GM19023 (cell line): ENCODE measurements around the gene SARDH.
"Not testable (repeated sequence)": the region's sequence is repeated elsewhere in the genome, so short reads cannot be mapped to it uniquely, and the experiment has no call there.

Source experiments
- ATAC-seq: cut with Tn5 transposase; IDR thresholded peaks from one replicate; pipeline ENCODE4 v1.9.1; 2021; ENCODE audit warnings: mild to moderate bottlenecking, moderate library complexity; ENCODE audit not compliant: unreplicated experiment

SARDH gene

DNA sequence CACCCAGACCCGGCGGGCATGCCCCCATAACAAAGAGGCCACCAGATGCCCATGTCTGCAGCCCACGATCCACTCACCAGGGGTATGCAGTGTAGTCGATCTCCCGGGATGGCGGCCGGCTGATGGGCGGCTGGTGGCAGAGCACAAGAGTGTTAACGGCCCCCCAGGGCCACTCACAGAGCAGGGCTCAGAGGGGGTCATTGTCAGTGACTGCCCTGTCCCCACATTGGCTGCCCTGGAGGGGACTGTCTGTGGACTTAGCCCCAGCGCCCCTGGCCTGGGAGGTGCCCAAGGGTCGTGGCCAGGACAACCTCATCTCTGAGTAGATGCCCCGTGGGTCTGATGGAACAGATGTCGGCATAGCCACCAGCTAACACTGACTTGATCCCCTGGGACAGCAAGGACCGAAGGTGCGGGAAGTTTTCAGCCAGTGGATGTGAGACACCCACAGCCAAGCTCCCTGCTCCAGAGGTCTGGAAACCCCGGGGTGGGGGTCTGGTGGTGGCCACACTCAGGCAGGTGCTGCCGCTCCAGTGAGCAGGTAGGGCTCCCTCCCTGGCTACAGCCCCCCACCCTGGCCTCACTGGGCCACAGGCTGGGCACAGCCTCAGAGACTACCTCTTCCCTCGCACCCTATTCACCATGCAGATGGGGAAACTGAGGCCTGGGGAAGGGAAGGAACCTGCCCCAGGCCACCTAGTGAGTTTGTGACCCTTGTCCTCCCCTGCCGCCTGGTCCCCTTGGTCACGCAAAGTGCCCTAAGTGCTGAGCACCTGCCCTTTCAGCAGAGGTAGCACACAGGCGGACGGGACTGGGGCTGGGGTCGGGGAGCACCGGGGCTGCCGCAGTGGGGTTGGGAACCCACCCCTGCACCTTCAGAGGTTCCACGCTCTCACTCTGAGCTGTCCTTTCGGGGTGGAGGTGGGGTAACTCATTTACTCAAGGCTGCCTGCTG is 38.1 kb upstream of the SARDH start:
- ATAC-seq: no peak

DNA sequence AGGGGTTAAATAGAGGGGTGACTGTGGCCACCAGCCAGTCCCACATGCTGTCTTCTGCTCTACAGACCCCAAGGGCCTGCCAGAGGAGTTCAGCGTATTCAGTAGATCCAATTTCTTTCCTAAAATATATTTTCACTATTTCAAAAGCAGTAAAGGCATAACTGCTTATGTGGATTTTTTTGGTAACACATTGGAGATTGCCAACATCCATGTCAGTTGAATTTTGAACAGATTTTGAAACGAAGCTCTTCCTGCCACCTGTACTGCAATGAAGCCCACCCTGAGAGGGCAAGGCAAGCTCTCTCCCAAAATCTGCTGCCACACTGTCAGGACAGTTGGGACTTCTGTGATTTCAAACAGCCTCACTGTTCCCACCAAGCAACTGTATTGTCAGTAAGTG is 37.1 kb upstream of the SARDH start:
- no peak for ATAC-seq

DNA sequence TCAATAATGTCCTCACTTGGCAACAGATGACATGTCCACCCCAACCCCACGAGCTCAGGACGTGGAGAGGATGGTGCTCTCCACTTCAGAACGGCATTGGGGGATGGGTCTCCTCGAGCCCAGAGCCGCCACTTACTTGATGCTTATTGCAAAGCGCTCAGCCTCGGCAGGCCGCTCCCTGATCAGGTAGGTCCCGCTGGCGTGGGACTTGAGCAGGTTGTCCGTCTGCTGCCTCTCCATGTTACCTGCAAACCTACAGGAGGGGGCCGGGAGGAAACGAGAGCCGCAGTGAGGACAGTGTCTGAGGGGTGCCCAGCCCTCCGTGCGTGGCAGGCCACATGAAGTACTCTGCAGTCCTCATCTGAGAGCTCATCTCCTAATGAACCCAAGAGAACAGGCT is 36.6 kb upstream of the SARDH start:
- ATAC-seq: no peak

DNA sequence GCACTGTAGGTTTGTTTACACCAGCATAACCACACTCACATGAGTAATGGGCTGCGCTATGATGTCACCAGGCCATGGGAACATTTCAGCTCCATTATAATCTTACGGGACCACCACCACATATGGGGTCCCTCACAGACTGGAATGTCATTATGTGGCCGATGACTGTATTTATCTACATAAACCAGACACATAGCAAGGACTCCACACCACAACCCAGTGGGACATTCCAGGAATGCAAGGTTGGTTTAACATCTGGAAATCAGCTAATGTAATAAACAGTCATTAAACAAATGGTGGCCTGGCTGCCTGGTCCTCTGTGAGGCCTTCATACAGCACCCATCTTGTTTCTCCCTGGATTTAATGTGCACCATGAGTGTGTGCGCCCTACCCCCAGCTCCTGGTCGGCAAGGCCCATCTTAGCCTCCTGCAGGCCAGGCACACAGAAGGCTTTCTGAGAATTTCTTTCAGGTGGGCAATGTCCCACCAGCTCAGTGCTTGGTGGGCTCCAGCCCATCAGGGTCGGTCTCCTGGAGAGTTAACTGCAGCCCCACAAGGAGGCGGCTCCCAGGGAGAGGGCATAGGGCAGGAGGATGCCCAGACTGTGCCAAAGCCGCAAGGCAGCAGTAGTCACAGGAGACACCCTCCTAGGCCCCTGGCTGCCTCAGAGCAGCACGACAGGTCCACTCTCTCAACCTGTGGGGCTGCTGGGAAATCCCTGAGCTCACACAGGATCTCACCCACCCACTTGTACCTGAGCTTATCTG is 35.9 kb upstream of the SARDH start:
- ATAC-seq: no peak

DNA sequence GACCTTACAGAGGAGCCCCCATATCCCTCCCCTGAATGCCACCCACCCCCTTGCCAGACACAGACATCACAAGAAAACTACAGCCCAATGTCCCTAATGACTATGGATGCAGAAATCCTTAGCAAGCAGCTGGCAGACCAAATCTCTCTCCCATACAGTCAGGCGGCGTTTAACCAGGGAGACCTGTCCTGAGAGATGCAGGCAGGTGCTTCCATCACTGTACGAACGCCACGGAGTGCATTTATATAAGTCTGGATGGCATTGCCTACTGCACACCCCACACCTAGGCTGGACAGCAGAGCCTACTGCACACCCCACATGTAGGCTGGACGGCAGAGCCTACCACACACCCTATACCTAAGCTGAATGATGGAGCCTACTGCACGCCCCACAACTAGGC is 34.4 kb upstream of the SARDH start:
- ATAC-seq: no peak

DNA sequence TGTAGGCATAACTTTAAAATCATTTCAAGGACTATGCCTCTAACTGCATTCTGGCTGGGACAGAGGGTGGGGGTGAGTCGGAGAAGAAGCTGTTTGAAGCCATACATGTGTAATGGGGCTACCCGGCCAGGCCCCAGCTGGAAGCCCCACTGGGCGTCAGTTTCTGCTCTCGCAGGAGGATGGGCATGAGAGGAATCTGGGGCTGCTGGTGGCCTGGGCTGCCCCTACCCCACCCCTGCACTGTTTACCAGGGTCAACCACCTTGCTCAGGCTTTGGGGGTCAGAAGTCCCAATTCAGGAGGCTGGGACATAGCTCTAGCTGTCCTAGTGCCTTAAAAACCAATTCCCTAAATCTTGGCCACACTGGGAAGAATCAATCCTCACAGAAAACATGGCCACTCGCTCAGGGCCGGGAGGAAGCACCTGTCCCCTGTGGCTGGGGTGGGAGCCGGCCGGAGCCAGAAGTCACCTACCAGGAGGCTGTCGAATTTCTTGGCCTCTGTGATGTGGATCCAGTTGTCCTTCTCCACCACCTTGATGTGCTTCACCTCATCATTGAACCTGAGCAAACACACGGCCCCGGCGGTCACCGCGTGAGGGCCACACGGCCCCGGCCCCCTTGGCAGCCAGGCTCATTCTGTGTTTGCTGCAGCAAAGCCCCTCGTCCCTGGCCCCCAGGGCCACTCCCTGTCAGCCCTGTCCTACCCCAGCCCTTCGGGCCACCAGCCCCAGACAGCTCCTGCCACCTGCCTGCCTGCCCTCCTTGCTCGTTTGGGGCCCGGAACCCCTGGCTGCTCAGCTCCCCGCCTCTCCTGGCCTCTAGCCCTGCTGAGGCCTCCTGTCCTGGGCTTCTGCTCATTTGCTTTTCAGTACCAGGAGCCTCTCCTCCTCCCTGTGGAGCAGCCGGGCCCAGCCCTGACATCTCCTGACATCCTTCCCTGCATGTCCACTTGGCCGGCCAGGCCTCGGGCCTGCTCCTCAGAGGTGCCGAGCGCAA is 33.6 kb upstream of the SARDH start:
- no peak for ATAC-seq

DNA sequence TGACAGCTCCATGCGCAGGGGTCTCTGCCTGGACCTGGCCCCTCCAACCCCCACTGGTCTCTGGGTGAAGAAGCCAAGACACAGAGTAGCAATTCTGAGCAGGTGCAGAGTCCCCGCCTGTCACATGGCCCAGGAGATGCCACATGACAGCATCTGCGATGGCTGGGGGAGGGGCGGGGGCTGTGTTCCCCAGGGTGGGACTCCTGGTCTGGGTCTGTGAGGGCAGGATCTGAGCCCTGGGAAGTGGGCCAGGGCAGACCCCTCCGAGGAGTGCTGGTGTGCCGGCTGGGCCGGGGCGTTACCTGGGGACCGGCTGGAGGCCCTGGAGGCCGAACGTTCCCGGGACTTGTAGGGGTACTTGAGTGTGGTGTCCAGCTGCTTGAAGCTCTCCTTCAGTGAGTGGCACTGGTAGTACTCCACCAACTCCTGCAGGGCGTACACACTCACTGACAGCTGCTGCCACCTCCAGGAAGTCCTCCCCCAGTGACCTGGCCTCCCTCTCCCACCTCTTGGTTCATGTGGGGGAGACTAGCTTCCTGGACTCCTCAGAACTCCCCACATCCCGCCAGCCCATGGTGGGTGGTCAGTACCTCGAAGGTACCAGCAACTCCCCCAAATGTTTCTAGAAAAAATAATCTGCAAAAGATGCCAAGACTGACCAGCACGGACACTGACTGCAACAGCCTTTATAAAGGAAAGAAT is 32.1 kb upstream of the SARDH start:
- no peak for ATAC-seq

DNA sequence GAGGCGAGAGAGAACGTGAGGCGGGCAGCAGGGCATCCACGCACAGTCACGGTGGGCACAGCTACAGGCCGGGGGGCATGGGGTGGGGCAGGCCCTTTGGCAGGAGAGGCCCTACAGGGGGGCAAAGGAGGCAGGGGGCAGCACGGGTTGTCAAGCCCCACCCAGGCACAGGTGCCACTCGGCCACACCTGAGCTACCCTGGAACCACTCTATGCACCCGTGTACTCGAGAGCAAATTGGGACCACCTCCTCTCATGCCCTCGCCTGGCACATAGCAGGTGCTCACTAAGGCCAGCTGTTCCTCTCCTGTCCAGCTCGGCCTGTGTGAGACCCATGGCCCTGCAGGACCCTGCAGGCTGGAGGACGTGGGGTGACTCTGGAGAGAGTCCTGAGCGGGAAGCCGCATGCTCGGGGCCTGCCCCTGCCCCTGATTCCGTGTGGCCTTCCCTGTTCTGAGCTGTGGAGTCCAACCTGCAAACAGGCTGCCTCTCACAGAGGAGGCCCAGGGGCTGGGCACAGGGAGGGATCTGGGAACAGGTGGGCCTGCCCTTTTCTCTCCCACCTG is 31.4 kb upstream of the SARDH start:
- ATAC-seq: no peak

DNA sequence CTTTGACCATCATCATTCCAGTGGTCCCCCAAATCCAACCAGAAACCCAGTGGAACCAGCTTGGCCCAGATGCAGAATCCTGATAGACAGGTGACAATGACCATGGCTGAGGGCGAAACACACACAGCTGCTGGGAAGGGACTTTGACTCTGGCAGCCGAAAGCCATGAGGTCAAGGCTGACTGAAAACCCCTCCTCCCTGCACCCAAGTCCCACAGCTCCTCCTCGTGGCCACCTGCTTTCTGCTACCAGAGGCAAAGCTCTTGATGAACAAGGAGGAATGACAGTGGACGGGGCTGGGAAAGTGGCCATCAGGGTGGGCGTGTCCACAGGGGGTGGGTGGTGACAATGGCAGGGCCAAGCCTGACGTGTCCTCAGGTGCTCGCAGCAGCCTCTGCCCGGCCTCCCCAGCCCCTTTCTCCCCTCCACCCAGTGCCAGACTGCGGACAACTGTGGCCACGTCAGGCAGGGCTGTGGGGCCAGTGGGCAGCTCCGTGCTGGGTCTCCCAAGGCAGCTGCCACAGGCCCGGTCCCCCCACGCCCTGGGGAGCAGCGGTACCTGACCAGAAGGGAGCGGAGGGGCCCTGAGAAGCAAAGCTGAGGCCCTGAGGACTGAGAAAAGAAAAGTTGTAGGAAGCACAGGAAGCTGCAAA is 30.8 kb upstream of the SARDH start:
- no peak for ATAC-seq

DNA sequence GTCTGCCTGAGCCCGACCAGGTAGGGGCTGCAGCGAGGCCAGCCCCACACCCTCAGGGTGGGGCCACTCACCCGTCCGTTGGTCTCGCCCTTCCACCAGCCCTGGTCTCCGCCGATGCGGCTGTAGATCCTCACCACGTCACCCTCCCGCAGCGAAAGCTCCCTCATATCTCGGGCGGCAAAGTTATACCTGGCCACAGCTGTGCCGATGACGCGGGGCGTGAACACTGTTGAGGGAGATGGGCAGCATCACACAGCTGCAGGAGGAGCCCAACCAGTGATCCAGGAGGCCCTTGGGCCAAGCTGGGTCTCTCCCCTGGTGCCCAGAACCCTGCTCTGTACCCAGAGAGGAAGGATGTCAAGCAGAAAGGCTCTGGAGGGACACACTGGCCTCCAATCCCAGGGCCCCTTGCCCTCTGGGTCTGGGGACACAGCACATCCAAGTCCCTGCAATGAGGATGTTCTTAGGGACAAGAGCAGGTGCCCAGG is 30.3 kb upstream of the SARDH start:
- no peak for ATAC-seq

DNA sequence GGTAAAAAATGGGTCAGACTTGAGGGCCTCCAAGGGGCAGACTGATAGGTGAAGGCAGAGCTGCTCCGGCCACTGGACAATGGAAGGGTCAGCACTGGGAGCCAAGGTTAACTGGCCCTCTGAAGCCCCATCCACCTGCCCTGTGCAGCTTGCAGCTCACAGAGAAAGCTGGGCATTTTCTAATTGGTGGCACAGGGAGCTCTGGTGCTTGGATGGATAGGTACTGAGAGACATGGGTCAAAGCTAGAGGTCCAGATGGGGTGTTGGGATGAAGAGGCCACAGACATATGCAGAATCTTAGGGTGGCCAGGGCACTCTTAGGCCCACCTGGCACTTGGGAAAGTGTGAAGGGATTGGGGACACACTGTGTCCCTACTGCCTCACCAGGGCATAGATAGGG is 29.5 kb upstream of the SARDH start:
- no peak for ATAC-seq

DNA sequence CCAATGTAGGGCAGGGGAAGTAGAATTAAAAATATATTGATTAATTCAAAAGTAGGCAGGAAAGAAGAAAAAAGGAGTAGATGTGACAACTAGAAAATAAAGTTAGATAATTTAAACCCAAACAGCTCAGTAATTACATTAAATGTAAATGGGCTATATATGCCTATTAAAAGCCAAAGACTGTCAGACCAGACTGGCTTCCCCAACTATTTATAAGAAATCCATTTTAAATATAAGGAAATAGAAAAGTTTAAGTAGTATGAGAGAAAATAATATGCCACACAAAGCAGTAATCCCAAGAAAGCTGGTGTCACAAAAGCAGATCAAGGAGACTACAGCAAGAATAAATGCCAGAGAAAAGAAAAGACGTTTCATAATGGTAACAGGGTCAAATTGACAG is 28.9 kb upstream of the SARDH start:
- no peak for ATAC-seq

DNA sequence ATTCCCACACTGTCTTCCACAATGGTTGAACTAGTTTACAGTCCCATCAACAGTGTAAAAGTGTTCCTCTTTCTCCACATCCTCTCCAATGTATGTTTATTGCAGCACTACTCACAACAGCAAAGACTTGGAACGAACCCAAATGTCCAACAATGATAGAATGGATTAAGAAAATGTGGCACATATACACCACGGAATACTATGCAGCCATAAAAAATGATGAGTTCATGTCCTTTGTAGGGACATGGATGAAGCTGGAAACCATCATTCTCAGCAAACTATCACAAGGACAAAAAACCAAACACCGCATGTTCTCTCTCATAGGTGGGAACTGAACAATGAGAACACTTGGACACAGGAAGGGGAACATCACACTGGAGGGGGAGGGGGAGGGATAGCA is 28.1 kb upstream of the SARDH start:
- ATAC-seq: not testable (repeated sequence)

DNA sequence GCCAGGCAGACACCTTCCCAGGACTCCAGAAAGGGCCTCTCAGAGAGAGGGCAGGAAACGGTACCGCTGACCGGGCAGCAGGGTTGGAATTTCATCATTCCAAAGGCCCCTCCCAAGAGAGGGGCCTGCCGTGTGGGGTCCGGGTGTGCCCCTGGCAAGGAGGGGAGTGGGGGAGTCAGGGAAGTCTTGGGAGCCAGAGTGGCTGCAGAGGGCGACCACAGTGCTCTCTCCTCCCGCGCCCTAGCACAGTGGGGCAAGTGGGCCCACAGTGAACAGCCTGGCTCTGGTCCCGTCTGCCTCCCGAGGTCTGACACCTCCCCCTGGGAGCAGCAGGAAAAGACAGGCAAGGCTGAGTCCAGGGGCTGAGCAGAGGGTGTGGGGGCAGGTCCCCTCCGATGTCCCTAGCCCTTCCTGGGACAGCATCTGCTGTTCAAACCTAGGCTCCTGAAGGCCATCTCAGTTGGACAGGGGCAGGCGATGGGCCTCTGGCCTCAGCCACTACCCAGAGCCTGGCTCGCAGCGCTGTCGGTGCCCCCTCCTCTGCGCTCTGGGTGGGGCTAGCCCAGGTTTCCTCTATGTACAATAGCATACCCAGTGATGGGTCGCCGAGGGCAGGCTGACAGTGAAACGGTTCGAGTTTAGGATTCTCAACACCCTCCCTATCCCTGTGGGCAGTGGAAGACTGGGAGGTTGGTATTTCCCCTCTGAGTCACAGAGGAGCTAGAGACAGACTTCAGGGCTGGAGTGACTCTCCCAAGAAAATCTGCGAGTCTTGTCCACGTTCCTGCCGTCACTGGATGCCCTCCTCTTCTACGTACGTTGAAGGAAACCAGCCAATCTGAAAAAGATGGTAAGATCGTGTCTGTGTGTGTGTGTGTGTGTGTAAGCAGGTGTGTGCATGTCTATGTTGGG is 25.4 kb upstream of the SARDH start:
- ATAC-seq: no peak

DNA sequence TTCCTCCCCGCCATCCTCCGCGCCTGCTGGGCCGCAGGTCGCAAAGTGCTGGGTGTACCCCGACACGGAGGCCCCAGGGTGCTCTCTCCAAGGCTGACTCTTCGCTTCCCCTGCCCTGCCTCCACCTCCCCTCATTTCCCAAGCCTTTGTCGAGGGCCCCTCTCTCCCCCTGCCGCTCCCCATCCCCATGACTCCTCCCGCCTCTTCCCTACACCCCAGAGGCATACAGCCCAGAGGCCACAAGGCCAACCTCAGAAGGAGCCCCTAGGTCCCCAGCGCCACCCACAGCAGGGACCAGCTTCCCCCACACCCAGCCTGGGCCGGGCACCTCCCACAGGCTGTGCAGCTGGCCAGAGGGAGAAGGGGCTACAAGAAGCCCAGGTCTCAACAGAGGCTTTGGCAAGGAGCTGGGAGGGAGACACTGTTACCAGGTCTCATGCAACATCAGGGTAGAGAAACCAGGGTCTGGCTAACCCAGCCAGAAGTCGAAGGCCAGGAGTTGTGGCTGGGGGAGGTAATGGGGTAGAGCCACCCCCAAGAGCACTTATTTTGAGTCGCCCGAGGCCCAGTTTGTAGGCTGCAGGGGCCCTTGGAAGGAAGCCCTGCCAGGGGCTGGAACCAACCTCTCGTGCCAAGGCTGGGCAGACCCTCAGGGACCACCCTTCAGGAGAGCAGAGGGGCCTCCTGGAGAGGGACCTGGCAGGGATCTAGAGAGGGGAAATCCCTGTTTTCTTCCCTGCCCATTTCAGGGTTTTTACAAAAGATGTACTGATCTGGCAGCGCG is 24.5 kb upstream of the SARDH start:
- ATAC-seq: no peak

DNA sequence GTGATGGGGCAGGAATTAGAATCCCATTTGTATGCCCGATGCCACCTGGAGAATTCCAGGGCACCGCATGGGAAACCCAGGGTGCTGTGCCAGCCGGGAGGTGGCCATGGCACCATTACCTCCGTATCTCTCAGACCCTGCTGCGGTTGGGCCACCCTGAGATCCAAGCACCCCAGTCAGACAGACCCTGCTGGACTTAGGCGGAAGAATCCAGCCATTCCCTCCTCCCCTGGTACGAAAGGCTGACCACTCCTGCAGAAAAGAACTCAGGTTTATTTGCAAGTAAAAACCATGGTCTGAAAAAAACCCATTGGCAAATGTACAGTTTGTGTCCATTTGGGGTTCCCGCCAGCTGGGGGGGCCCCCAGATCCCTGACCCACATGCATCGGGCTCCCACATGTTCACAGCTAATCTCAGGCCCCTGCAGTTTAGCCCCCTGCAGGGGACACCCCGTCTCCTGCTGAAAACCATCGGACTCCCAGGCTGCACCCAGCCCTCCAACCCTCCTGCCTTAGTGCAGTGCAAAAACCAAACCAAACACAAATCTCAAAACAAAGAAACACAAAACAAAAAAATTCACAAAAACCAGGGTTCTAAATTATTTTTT is 23.6 kb upstream of the SARDH start:
- no peak for ATAC-seq

DNA sequence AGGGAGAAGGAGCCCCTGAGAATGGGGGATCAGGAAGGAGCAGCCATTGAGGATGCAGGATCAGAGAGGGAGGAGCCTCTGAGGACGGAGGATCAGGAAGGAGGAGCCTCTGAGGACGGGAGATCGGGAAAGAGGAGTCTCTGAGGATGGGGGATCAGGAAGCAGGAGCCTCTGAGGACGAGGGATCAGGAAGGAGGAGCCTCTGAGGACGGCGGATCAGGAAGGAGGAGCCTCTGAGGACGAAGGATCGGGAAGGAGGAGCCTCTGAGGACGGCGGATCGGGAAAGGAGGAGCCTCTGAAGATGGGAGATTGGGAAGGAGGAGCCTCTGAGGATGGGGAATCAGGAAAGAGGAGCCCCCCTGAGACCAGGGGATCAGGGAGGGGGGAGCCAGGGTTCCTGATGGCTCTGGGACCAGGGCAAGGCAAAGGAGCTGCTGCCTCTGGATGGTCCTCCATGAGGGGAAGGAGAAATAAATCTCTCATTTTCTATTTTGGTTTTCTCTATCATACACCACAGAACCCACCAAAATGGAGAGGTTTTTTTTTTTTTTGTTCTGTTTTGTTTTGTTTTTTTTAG is 22.6 kb upstream of the SARDH start:
- ATAC-seq: no peak
